Measurements from ENCODE around the gene MED8. TPM values are rescaled to one million over a fixed set of nuclear protein-coding genes. Genes with fewer than 3 reads are reported as not detected.

Gene MED8
- total RNA-seq, 4 donors from 2014 or later, result 38.5 to 52.2 (median 45.2) TPM

DNA sequence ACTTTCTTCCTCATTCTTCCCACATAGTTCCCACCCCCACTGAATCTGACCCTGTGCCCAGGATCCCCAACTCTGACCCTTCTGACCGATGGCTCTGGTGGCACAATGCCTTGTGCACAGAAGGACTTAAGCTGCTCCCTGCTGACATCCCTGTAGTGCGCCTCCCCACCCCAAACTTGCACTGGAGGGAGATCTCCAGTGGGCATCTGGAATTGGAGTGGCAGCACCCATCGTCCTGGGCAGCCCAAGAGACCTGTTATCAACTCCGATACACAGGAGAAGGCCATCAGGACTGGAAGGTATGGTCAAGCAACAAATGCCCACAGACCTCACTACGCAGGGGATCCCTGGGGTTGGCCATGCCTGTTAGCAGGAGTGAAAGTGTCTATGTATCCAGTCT is 43.0 kb downstream of the MED8 start:
- TF ChIP-seq, protein P1, sequence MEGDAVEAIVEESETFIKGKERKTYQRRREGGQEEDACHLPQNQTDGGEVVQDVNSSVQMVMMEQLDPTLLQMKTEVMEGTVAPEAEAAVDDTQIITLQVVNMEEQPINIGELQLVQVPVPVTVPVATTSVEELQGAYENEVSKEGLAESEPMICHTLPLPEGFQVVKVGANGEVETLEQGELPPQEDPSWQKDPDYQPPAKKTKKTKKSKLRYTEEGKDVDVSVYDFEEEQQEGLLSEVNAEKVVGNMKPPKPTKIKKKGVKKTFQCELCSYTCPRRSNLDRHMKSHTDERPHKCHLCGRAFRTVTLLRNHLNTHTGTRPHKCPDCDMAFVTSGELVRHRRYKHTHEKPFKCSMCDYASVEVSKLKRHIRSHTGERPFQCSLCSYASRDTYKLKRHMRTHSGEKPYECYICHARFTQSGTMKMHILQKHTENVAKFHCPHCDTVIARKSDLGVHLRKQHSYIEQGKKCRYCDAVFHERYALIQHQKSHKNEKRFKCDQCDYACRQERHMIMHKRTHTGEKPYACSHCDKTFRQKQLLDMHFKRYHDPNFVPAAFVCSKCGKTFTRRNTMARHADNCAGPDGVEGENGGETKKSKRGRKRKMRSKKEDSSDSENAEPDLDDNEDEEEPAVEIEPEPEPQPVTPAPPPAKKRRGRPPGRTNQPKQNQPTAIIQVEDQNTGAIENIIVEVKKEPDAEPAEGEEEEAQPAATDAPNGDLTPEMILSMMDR (IDR thresholded peaks at IDR 0.05; ENCODE audit: low read depth), result no peak

DNA sequence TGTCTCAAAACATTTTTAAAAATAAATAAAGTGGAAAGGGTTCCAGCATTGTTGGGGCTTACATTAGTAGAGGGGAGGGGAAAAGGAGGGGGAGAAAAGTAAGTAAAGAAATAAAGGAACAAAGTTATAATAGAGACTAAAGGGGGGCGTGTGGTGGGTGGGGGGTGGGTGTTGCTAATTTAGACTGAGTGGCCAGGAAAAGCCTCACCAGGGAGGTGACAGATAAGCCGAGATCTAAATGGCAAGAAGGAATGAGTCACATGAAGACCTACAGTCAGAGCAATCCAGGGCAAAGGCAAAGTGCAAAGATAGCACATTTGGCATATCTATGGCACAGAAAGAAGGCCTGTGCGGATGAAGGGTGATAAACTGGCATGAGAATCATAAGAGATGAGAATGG is 44.5 kb downstream of the MED8 start:
- TF ChIP-seq, protein P1 (IDR thresholded peaks at IDR 0.05; ENCODE audit: low read depth), result no peak

DNA sequence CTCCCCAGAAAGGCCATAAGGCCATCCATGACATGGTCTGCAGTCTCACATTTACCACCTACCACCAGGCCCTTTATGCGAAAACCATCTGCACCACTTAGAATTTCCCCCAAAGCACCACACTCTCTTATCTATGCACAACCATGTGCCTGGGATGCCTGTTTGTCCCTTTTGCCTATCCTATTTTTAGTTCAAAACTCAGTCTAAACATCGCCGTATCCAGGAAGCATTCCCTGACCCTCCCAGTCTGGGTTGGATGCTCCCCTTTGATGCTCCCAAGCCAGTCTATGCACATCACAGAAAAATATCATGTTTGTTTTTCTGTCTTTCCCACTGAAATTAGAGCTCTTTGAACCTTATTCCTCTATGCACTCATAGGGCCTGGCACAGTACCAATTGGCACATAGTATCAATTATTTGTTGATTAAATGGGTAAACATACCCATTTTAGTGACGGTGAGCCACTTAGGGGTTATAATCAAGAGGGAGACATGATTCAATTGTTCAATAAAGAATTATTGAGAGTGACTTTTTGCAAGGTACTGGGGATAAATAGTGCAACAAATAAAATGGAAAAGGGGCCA is 45.2 kb downstream of the MED8 start:
- TF ChIP-seq, protein P1 (IDR thresholded peaks at IDR 0.05; ENCODE audit: low read depth), result no peak

DNA sequence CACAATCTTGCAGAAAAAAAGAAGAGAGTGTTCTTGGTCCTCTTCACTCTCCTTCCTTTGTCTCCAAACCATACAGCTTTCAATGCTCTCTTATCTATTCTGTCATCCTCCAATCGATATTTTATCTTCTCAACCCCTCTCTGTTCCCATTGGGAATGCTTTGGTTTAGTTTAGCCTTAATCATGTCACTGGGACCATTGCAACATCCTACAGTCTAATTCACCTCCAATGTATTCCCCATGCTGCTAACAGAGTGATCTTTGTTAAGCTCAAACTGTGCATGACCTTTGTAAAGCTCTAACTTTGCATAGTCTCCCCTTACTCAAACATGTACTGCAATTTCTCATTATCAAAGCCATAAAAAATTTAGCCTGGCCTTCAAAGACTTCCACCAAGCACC is 49.0 kb downstream of the MED8 start:
- TF ChIP-seq, protein P1 (IDR thresholded peaks at IDR 0.05; ENCODE audit: low read depth), result no peak

DNA sequence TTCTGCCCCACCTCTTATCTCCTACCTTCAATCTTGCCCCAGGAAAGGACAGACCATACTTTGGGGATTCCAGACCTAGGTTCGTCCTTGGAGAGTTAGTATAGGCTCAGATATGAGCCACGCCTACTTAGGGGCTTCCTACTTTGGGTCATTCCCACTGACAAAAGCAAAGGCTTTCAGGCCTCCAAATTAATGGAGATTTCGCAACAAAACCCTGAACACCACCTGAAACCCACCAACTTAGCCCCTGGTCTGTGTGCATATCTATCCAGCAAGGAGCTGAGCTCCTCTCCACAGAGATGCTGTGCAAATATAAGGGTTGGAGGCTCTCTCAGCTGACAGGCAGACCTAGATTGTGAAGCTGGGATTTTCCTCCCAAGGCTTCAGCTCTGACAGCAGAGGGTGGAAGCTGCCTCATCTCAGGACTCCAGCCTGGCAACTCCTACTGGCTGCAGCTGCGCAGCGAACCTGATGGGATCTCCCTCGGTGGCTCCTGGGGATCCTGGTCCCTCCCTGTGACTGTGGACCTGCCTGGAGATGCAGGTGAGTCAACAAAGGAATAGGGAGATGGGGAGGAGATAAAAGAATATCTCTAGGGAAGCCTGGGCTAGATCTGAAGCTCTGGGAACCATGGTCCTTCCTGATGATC is 49.9 kb downstream of the MED8 start:
- TF ChIP-seq, protein P1 (IDR thresholded peaks at IDR 0.05; ENCODE audit: low read depth), result no peak

DNA sequence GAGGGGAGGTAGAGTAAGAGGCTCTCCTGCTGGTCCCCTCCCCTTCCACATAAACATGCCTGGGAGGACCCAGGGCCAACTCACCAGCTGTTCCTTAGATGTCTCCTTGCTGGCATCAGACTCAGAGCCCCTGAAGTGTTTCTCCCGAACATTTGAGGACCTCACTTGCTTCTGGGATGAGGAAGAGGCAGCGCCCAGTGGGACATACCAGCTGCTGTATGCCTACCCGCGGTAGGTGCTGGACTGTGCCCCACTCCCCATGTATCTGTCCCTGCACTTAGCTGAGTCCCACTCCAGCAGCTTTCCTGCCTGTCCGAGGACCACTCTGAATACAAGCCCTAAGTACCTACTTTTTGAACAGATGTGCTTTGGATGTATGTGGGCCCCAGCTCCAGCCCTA is 51.6 kb downstream of the MED8 start:
- TF ChIP-seq, protein P1 (IDR thresholded peaks at IDR 0.05; ENCODE audit: low read depth), result no peak

DNA sequence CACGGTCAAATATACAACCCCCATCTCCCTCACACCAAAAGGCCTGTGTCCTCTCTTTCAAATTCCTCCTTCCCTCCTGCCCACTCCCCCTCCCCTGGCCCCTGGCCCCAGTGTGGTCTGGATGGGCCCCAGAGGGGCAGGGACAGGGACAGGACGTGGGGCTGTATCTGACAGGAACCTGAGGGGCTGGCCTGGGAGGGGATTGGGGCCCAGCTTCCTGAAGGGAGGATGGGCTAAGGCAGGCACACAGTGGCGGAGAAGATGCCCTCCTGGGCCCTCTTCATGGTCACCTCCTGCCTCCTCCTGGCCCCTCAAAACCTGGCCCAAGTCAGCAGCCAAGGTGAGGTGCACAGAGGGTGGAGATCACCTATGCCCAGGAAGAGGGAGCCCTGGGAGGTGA is 52.0 kb downstream of the MED8 start, which contains the start of gene MPL:
Gene MPL, plus strand, starts transcription at position 231 of the 400 bp plus-strand sequence. Its CDS starts 31 bp downstream, at position 262.
- TF ChIP-seq, protein P1 (IDR thresholded peaks at IDR 0.05; ENCODE audit: low read depth), result no peak

Data from subcutaneous adipose tissue (tissue), 4 donors.